VCaP (cell line): ENCODE results near the gene MARVELD1.

Experiments
- H3K27ac ChIP-seq: fragments of 450-650 bp; 2 replicates; pipeline ENCODE4 v1.5.1; 2017
- CTCF ChIP-seq: fragments of 450-650 bp; conservative IDR thresholded peaks from 2 replicates; pipeline ENCODE4 v1.5.1; 2017; ENCODE audit warnings: mild to moderate bottlenecking, moderate library complexity

Gene MARVELD1

GRCh38 chr10:97766996-97767924, 53.7 kb downstream of the MARVELD1 start:
- no peak for TF ChIP-seq CTCF
- H3K27ac ChIP-seq, result no peak overlapping the region
